Fibroblast of mammary gland (primary cell): ENCODE measurements around the gene VIPR1.

Source experiments
- DNase-seq: peaks from one replicate; pipeline ENCODE4 v3.0.0-alpha.2; 2010; ENCODE audit warnings: low read depth
- H3K4me3 ChIP-seq: 2 replicates; pipeline ENCODE4 v1.5.1; 2011; ENCODE audit warnings: low read depth, mild to moderate bottlenecking, low read length, moderate library complexity; ENCODE audit not compliant: control insufficient read depth
- TF ChIP-seq, protein P1 (sequence below): conservative IDR thresholded peaks from 2 replicates; pipeline ENCODE4 v1.5.1; 2011; ENCODE audit warnings: low read depth, low read length, inconsistent platforms; ENCODE audit not compliant: control insufficient read depth, insufficient read depth

Gene VIPR1

DNA sequence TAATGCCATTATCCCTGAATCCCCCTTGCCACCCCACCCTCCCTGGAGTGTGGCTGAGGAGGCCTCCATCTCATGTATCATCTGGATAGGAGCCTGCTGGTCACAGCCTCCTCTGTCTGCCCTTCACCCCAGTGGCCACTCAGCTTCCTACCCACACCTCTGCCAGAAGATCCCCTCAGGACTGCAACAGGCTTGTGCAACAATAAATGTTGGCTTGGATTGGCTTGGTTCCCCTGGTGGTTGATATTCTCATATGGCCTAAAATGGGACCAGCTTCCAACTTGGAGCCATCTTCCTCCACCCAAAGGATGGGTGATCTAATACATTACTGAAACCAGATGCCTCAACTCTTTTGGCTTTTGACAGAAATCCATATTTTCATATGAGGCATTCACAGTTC lies 34.9 kb downstream of the VIPR1 start:
- DNase-seq = peak; percentile 32
- no peak overlapping the region for H3K4me3 ChIP-seq
- TF ChIP-seq, protein P1, sequence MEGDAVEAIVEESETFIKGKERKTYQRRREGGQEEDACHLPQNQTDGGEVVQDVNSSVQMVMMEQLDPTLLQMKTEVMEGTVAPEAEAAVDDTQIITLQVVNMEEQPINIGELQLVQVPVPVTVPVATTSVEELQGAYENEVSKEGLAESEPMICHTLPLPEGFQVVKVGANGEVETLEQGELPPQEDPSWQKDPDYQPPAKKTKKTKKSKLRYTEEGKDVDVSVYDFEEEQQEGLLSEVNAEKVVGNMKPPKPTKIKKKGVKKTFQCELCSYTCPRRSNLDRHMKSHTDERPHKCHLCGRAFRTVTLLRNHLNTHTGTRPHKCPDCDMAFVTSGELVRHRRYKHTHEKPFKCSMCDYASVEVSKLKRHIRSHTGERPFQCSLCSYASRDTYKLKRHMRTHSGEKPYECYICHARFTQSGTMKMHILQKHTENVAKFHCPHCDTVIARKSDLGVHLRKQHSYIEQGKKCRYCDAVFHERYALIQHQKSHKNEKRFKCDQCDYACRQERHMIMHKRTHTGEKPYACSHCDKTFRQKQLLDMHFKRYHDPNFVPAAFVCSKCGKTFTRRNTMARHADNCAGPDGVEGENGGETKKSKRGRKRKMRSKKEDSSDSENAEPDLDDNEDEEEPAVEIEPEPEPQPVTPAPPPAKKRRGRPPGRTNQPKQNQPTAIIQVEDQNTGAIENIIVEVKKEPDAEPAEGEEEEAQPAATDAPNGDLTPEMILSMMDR = no peak

DNA sequence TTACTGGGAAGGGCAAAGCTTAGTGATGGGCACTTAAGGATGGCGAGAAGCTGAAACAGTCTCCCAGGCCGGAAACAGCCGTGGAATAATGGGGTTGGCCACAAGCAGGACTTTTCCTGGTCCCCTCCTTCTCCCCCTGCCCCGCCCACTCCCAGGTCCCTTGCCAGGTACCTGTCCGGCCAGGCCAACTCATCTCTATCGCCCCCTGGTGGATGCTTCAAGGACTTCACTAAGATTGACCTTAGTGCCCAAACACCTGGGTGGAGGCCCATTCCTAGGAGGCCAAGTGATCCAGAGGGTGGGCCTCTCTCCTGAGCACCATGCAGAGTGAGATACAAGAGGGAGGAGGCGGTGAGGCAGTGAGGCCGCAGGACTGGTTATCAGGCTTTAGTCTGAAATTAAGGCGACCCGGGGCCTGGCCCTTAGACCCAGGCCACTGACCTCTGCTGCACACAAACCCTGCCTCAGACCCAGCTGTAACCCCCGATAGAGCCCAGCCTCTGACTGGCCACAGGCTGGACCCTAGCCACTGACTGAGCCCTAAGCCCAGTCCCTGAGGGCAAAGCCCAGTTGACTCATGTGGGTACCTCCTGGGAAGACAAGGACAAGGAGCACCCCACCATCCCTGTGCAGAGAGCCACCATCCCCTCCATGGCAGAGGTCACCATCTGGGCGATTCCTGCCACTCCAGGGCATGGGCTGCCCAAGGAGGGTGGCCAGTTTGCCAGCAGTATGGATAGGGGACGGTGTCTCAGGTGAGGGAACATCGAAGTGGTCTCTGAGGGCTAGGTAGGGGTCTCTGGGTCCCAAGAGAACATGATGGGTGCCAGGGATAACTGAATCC lies 37.6 kb downstream of the VIPR1 start:
- DNase-seq = peak; percentile 26
- TF ChIP-seq, protein P1 = peak; percentile 61
- no peak overlapping the region for H3K4me3 ChIP-seq

- no peak overlapping the region for H3K4me3 ChIP-seq
- TF ChIP-seq, protein P1 = no peak
- no peak for DNase-seq
Measured at GRCh38 chr3:42541079-42541478, 38.6 kb downstream of the VIPR1 start.

GRCh38 chr3:42544492-42545283 lies 42.2 kb downstream of the VIPR1 start:
- TF ChIP-seq, protein P1 = no peak
- H3K4me3 ChIP-seq = no peak overlapping the region
- DNase-seq = no peak

- H3K4me3 ChIP-seq = no peak overlapping the region
- no peak for DNase-seq
- TF ChIP-seq, protein P1 = no peak
Measured at GRCh38 chr3:42545284-42545900, 42.9 kb downstream of the VIPR1 start.

DNA sequence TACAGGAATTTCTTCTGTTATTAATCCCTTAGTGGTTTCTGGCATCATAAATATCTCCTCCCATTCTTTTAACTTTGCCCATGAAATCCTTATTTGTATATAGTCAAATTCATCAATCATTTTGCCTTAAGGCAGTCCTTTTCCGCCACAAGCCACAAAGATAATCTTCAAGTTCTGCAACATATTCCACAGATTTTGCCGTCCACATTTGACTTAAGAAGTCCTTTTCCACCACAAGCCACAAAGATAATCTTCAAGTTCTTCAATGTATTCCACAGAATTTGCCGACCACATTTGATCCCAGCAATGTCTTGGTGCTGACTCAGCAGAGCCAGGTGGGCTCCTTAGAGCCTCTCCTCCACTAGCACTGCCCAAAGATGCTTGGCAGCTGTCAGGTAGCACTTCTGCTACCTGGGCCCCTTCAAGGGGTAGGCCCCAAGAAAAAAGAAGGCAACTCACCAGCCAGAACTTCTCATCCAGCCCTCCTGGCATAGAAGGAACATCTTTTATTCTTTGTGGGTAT lies 44.3 kb downstream of the VIPR1 start:
- TF ChIP-seq, protein P1 = no peak
- DNase-seq = no peak
- no peak overlapping the region for H3K4me3 ChIP-seq
